Measurements from ENCODE around the gene CD48.
"Not testable (repeated sequence)": the region's sequence is repeated elsewhere in the genome, so short reads cannot be mapped to it uniquely, and the experiment has no call there.

CD48 gene

GRCh38 chr1:160712525-160713080 is 981 bp upstream of the CD48 start:
- DNase-seq: not testable (repeated sequence)

- no peak for DNase-seq
These were observed 383 bp downstream of the CD48 start for GRCh38 chr1:160711276-160711601.

GRCh38 chr1:160710517-160711252 is 937 bp downstream of the CD48 start:
- DNase-seq: no peak

- DNase-seq: no peak
These were observed 1.9 kb downstream of the CD48 start for GRCh38 chr1:160709715-160710114.

- no peak for DNase-seq
These were observed 2.8 kb downstream of the CD48 start for GRCh38 chr1:160708801-160709200.

GRCh38 chr1:160708118-160708517 is 3.5 kb downstream of the CD48 start:
- DNase-seq: no peak

- DNase-seq: no peak
These were observed 4.2 kb downstream of the CD48 start for GRCh38 chr1:160707236-160708064.

GRCh38 chr1:160706526-160707235 is 4.9 kb downstream of the CD48 start:
- no peak for DNase-seq

GRCh38 chr1:160705742-160706141 is 5.9 kb downstream of the CD48 start:
- DNase-seq: no peak

GRCh38 chr1:160705212-160705621 is 6.4 kb downstream of the CD48 start:
- DNase-seq: not testable (repeated sequence)

GRCh38 chr1:160704250-160704649 is 7.4 kb downstream of the CD48 start:
- no peak for DNase-seq

GRCh38 chr1:160702100-160702499 is 9.5 kb downstream of the CD48 start:
- DNase-seq: no peak

GRCh38 chr1:160692390-160692789 is 19.2 kb downstream of the CD48 start:
- not testable (repeated sequence) for DNase-seq

GRCh38 chr1:160685266-160685665 is 26.4 kb downstream of the CD48 start:
- no peak for DNase-seq

GRCh38 chr1:160682983-160683865 is 28.4 kb downstream of the CD48 start:
- no peak for DNase-seq

- DNase-seq: no peak
These were observed 29.8 kb downstream of the CD48 start for GRCh38 chr1:160681891-160682140.

- DNase-seq: no peak
These were observed 30.3 kb downstream of the CD48 start for GRCh38 chr1:160681066-160681890.

- no peak for DNase-seq
These were observed 31.2 kb downstream of the CD48 start for GRCh38 chr1:160680399-160680798.

- no peak for DNase-seq
These were observed 31.7 kb downstream of the CD48 start for GRCh38 chr1:160679893-160680292.

- no peak for DNase-seq
These were observed 34.6 kb downstream of the CD48 start for GRCh38 chr1:160676869-160677597.
